Measurements from ENCODE around the gene SLC35D3.

DNA sequence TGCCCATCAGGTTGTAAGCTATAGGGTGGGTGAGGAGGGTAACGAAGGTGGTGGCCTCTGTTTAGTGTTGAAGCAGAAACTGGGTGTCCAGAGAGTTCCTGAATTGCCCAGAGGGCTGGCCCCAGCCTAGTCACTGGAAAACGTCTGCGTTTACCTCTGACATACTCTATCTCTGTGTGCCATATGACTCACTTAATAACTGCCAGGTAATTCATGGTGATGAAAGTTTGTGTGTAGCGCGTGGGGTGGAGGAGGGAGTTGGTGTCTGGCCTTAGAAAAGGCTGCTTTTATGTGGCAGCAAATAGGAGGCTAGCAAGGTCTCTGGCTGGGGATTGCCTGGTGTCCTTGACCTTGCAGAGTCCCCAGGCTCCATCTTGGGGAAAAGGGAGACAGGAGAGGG lies 47.3 kb downstream of the SLC35D3 start:
- TF ChIP-seq, protein P1, sequence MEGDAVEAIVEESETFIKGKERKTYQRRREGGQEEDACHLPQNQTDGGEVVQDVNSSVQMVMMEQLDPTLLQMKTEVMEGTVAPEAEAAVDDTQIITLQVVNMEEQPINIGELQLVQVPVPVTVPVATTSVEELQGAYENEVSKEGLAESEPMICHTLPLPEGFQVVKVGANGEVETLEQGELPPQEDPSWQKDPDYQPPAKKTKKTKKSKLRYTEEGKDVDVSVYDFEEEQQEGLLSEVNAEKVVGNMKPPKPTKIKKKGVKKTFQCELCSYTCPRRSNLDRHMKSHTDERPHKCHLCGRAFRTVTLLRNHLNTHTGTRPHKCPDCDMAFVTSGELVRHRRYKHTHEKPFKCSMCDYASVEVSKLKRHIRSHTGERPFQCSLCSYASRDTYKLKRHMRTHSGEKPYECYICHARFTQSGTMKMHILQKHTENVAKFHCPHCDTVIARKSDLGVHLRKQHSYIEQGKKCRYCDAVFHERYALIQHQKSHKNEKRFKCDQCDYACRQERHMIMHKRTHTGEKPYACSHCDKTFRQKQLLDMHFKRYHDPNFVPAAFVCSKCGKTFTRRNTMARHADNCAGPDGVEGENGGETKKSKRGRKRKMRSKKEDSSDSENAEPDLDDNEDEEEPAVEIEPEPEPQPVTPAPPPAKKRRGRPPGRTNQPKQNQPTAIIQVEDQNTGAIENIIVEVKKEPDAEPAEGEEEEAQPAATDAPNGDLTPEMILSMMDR (IDR thresholded peaks at IDR 0.05), result no peak
- no peak for TF ChIP-seq POLR2A (IDR thresholded peaks at IDR 0.05)
